HFF-Myc (cell line): ENCODE measurements around the gene WDFY2.
"Not testable (repeated sequence)": the region's sequence is repeated elsewhere in the genome, so short reads cannot be mapped to it uniquely, and the experiment has no call there.

Source experiments
- DNase-seq: peaks from one replicate; pipeline ENCODE4 v3.0.0-alpha.2; 2011; ENCODE audit warnings: low read depth; ENCODE audit errors: extremely low read depth
- H3K4me3 ChIP-seq: replicated peaks from 2 replicates; pipeline ENCODE4 v1.5.1; 2011; ENCODE audit warnings: low read depth, mild to moderate bottlenecking, control low read depth, low read length
- CTCF ChIP-seq: IDR thresholded peaks from 2 replicates; pipeline ENCODE4 v1.5.1; 2012; ENCODE audit warnings: mild to moderate bottlenecking, low read depth, low read length, control low read depth; ENCODE audit errors: missing control alignments

WDFY2 gene

DNA sequence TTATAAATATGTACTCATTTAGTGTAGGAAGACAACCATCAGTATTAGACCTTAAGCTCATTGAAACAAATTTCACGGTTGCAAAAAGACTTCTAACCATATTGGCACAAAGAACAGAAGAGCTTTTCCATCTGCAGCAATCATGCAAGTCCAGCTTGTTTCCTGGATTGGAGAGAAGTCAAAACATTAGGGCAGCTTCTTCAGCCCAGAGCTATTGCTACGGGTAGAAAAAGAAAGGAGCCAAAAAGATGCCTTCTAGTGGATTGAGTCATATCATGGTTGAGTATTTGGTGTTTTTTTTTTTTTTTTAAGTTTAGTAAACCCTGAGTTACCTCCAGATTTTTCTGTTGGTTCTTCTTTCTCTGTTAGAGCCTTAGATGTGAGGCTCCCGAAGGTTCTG is 99.8 kb downstream of the WDFY2 start:
- no peak overlapping the region for H3K4me3 ChIP-seq
- no peak for TF ChIP-seq CTCF
- no peak for DNase-seq

DNA sequence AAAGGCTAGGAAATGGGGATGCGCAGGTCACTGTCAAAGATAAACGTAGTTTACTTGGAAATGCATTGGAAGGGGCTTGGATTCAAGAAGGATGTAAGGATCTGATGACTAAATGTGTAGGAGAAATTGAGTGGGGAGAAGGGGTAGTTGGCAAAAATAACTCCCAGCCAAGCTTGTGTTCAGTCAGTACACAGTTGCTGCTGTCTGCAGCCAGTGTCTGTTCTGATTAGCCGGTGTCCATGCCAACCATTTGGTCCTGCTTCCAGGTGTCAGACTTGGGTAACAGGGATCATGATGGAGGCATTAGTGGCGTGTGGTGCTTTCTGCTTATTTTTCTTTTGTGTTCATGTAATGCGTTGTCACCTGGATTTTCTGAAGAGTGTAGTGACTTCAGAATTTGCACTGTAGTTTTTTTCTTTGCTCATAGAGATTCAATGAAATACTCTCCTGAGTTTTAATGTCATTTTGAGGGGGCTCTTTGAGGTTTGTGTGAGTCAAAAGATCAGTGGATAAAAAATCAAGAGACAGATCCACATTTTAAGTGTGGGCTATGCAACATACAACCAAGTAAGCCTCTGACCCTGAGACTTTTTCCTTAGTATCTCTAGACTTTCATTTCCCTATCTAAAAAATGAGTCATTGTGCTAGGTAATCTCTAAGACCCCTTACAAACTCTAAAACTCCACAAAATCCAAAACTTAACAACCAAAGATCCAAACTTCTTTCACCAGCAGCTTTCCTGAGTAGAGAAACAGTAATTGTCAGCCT is 103.9 kb downstream of the WDFY2 start:
- DNase-seq = no peak
- H3K4me3 ChIP-seq = no peak overlapping the region
- no peak for TF ChIP-seq CTCF

DNA sequence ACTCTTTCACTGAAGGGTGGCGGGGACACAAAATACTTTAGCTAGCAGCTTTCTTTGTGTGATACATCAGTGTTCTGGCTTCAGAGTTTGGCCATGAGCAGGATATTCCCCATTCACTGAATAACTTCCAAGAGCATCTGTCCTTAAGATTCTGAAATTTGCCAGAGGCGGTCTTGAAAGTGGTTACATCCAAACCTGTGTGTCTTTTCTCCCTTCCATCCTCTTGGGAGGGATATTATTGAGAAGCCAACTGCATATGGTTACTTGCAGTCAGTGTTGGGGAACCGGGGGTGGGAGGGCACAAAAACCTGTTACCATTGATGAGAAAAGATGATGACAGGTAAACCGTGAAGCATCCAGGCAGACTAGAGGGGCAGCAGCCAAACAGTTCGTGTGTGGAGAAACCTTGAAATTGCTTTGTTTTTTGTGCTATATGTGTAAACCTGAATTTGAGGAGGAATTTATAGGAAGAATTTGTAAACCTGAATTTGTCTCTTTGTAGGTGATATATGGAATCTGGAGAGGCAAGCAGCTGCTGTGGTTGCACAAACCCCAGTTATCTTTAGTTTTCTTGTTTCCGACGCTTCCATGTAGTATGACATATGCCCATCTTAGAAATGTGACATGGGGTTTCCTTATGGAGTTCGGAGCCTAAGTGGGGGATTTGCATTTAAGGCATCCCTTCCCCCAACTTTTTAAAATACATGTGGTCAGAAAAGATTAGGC is 104.8 kb downstream of the WDFY2 start:
- DNase-seq = no peak
- no peak overlapping the region for H3K4me3 ChIP-seq
- TF ChIP-seq CTCF = no peak

- no peak overlapping the region for H3K4me3 ChIP-seq
- DNase-seq = no peak
- TF ChIP-seq CTCF = no peak
These were observed 105.4 kb downstream of the WDFY2 start for GRCh38 chr13:51689663-51689996.

- H3K4me3 ChIP-seq, DNase-seq: not testable (repeated sequence)
These were observed 111.4 kb downstream of the WDFY2 start for GRCh38 chr13:51695677-51696076.

DNA sequence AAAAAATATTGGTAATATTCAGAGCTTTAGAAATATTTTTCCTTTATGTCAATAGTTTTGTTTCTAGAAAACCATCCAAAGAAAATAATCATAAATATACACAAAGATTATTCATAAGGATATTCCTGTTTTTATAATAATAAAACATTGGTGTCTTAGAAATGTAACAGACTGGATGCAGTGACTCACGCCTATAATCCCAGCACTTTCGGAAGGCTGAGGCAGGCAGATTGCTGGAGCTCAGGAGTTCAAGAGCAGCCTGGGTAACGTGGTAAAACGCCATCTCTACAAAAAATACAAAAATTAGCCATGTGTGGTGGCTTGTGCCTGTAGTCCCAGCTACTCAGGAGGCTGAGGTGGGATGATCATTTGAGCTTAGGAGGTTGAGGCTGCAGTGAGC is 112.9 kb downstream of the WDFY2 start:
- no peak for DNase-seq

GRCh38 chr13:51697855-51698254 is 113.6 kb downstream of the WDFY2 start:
- DNase-seq = no peak

More for the DNA sequence above, 112.9 kb downstream of the WDFY2 start:
- no peak overlapping the region for H3K4me3 ChIP-seq
- TF ChIP-seq CTCF = no peak

More at GRCh38 chr13:51697855-51698254, 113.6 kb downstream of the WDFY2 start:
- no peak for TF ChIP-seq CTCF
- H3K4me3 ChIP-seq = no peak overlapping the region
